HCT116 (cell line): ENCODE measurements around the gene FNDC3B. TPM values are rescaled to one million over a fixed set of nuclear protein-coding genes. Genes with fewer than 3 reads are reported as not detected.

ENCODE experiments used
- ATAC-seq: fragments of 200-7000 bp; cut with Tn5 transposase; 2 replicates; pipeline ENCODE4 v1.9.1; 2020; ENCODE audit warnings: mild to moderate bottlenecking, moderate library complexity
- BruUV-seq: library from RNA; stranded (reverse); fragments of 400-500 nt; replicated peaks from 2 replicates; lab custom pipeline; 2021; lab: Mats Ljungman, UMichigan
- CTCF ChIA-PET: fragments of 300-600 bp; sonication (Branson Sonifier 250); formaldehyde crosslinking; loops from one replicate; lab custom pipeline; 2021; ENCODE audit warnings: antibody characterized with exemption; lab: Charles Lee
- POLR2A ChIA-PET: fragments of 300-600, 350-600 bp; sonication (Branson Sonifier 250); formaldehyde crosslinking; loops from one replicate; lab custom pipeline; 2021; ENCODE audit warnings: antibody characterized with exemption; lab: Charles Lee
- RAD21 ChIA-PET, 2 experiments: fragments of 300-600 bp; sonication (Branson Sonifier 250); formaldehyde crosslinking; loops; one replicate each; lab custom pipeline; 2023; ENCODE audit warnings: low total read pairs in 2 of 2; ENCODE audit not compliant: uncharacterized antibody in 2 of 2, unreplicated experiment in 2 of 2, low non-redundant PET in 1 of 2; lab: Charles Lee
- DNase-seq: peaks from one replicate; pipeline ENCODE4 v3.0.0-alpha.2; 2010; ENCODE audit warnings: low read depth, low spot score
- H2AFZ ChIP-seq: fragments of 200-600 bp; shearing (Covaris generic), sonication (generic); 2 replicates; pipeline ENCODE4 v1.6.1; 2017; ENCODE audit warnings: low read depth, mixed run types, mixed read lengths, antibody characterized with exemption, low read length; ENCODE audit not compliant: poor library complexity, severe bottlenecking
- H3K27ac ChIP-seq: 2 replicates; pipeline ENCODE4 v1.5.1; 2012; ENCODE audit warnings: low read depth, low read length
- H3K27me3 ChIP-seq: fragments of 200-600 bp; sonication (generic); 2 replicates; pipeline ENCODE4 v1.6.1; 2016; ENCODE audit warnings: mixed run types, low read length, mixed read lengths; ENCODE audit not compliant: insufficient read depth
- H3K36me3 ChIP-seq, 2 experiments: fragments of 200-500 bp in 1 of 2; fragments of 200-600 bp in 1 of 2; sonication (Bioruptor generic) in 1 of 2; sonication (generic) in 1 of 2; 2 replicates each; pipeline versions ENCODE4 v1.5.1 to v1.6.1; 2014 to 2016; ENCODE audit warnings: low read length in 2 of 2, inconsistent platforms in 1 of 2, mixed read lengths in 1 of 2, mixed run types in 1 of 2; ENCODE audit not compliant: insufficient read depth in 2 of 2, control insufficient read depth in 1 of 2
- H3K4me1 ChIP-seq, 2 experiments: fragments of 200-600 bp in 1 of 2; sonication (generic) in 1 of 2; 2 replicates each; pipeline versions ENCODE4 v1.5.1 to v1.6.1; 2012 to 2017; ENCODE audit warnings: low read length in 2 of 2, inconsistent platforms in 1 of 2, mild to moderate bottlenecking in 1 of 2, mixed read lengths in 1 of 2, mixed run types in 1 of 2, moderate library complexity in 1 of 2; ENCODE audit not compliant: insufficient read depth in 2 of 2, control insufficient read depth in 1 of 2
- H3K4me2 ChIP-seq: fragments of 200-600 bp; sonication (generic); 2 replicates; pipeline ENCODE4 v1.6.1; 2017; ENCODE audit warnings: mixed run types, low read length, mixed read lengths
- H3K4me3 ChIP-seq, 2 experiments: fragments of 200-600 bp in 1 of 2; sonication (generic) in 1 of 2; replicated peaks in 1 of 2; 2 replicates each; pipeline ENCODE4 v1.5.1; 2011 to 2016; ENCODE audit warnings: low read length in 2 of 2, control low read depth in 1 of 2, low read depth in 1 of 2, mild to moderate bottlenecking in 1 of 2, mixed read lengths in 1 of 2, mixed run types in 1 of 2
- H3K79me2 ChIP-seq: fragments of 200-600 bp; sonication (generic); 2 replicates; pipeline ENCODE4 v1.6.1; 2017; ENCODE audit warnings: mild to moderate bottlenecking, mixed run types, low read length, moderate library complexity, mixed read lengths; ENCODE audit not compliant: insufficient read depth
- H3K9ac ChIP-seq: fragments of 200-600 bp; sonication (generic); 2 replicates; pipeline ENCODE4 v1.6.1; 2016; ENCODE audit warnings: low read length, mixed read lengths
- H3K9me2 ChIP-seq: fragments of 200-600 bp; sonication (generic), shearing (Covaris generic); 2 replicates; pipeline ENCODE4 v1.6.1; 2017; ENCODE audit warnings: mixed run types, mild to moderate bottlenecking, moderate library complexity; ENCODE audit not compliant: insufficient read depth
- H3K9me3 ChIP-seq, 2 experiments: fragments of 200-500 bp in 1 of 2; fragments of 200-600 bp in 1 of 2; sonication (Bioruptor generic) in 1 of 2; sonication (generic) in 1 of 2; 2 replicates each; pipeline ENCODE4 v1.6.1; 2014 to 2017; ENCODE audit warnings: low read length in 2 of 2, mixed read lengths in 2 of 2, inconsistent platforms in 1 of 2, low read depth in 1 of 2, mild to moderate bottlenecking in 1 of 2, mixed run types in 1 of 2, moderate library complexity in 1 of 2; ENCODE audit not compliant: control insufficient read depth in 1 of 2, insufficient read depth in 1 of 2
- H4K20me1 ChIP-seq: fragments of 200-600 bp; sonication (generic), shearing (Covaris generic); 2 replicates; pipeline ENCODE4 v1.6.1; 2017; ENCODE audit warnings: mixed run types, mild to moderate bottlenecking, moderate library complexity; ENCODE audit not compliant: insufficient read depth
- ATF3 ChIP-seq: IDR thresholded peaks from 2 replicates; pipeline ENCODE4 v1.6.1; 2012
- CTCF ChIP-seq, 3 experiments: fragments of 200-600 bp in 1 of 3; sonication (generic) in 1 of 3; IDR thresholded peaks in 2 of 3; conservative IDR thresholded peaks in 1 of 3; 2 replicates each; pipeline ENCODE4 v1.5.1; 2012 to 2017; ENCODE audit warnings: low read depth in 2 of 3, low read length in 2 of 3, antibody characterized with exemption in 1 of 3, borderline replicate concordance in 1 of 3, control low read depth in 1 of 3, mild to moderate bottlenecking in 1 of 3, mixed read lengths in 1 of 3, mixed run types in 1 of 3, moderate library complexity in 1 of 3; ENCODE audit not compliant: insufficient read depth in 1 of 3
- EGR1 ChIP-seq: IDR thresholded peaks from 2 replicates; pipeline ENCODE4 v1.6.1; 2012; ENCODE audit warnings: low read depth
- ELF1 ChIP-seq: IDR thresholded peaks from 2 replicates; pipeline ENCODE4 v1.6.1; 2012; ENCODE audit warnings: low read depth, borderline replicate concordance
- EZH2 ChIP-seq: fragments of 200-600 bp; sonication (generic); IDR thresholded peaks from 2 replicates; pipeline ENCODE4 v1.6.1; 2017; ENCODE audit warnings: antibody characterized with exemption, mixed run types
- EZH2phosphoT487 ChIP-seq: fragments of 200-600 bp; IDR thresholded peaks from 2 replicates; pipeline ENCODE4 v1.6.1; 2018; ENCODE audit warnings: antibody characterized with exemption, borderline replicate concordance
- FOSL1 ChIP-seq: IDR thresholded peaks from 2 replicates; pipeline ENCODE4 v1.6.1; 2012; ENCODE audit warnings: low read depth
- RAD21 ChIP-seq: IDR thresholded peaks from 2 replicates; pipeline ENCODE4 v1.6.1; 2012; ENCODE audit warnings: low read depth, mild to moderate bottlenecking
- SP1 ChIP-seq: IDR thresholded peaks from 2 replicates; pipeline ENCODE4 v1.6.1; 2012; ENCODE audit warnings: low read depth
- SRF ChIP-seq: IDR thresholded peaks from 2 replicates; pipeline ENCODE4 v1.6.1; 2012; ENCODE audit warnings: low read depth
- ZFX ChIP-seq: fragments of 450-650 bp; IDR thresholded peaks from 2 replicates; pipeline ENCODE4 v1.6.1; 2017
- ZNF274 ChIP-seq: fragments of 200-500 bp; sonication (Bioruptor generic); IDR thresholded peaks from 2 replicates; pipeline ENCODE4 v1.6.1; 2014; ENCODE audit warnings: mild to moderate bottlenecking, low read depth, low read length, inconsistent platforms
- intact Hi-C: fragments of 100-400 bp; cut with micrococcal nuclease; formaldehyde crosslinking; loops from 2 replicates; pipeline ENCODE4 v1.10.0; 2022
- total RNA-seq: library from RNA; stranded (reverse); gene quantifications from one replicate; pipeline ENCODE4 v1.2.1, GENCODE V29; 2021; ENCODE audit not compliant: unreplicated experiment

The FNDC3B gene
- total RNA-seq, 1 experiment from 2014 or later, result 45.7 TPM

GRCh38 chr3:172300862-172301261, 261.5 kb downstream of the FNDC3B start:
- CTCF ChIA-PET, result no interaction called here
- no TSS peak for BruUV-seq
- Histone ChIP-seq H3K79me2 (no peaks in the 10 kb centered on the region), H3K9me2 (no peaks in the 10 kb centered on the region), H3K4me2 (no peak overlapping the region), H3K27ac (no peak overlapping the region), H3K4me3 (no peak overlapping the region), H3K9ac (no peak overlapping the region), H3K36me3 (peaks cover 0 to 5% of the 10 kb centered on the region in 2 experiments; a peak in 1 of 4 replicates), H4K20me1 (no peaks in the 10 kb centered on the region), H3K9me3 (no peaks in the 10 kb centered on the region), H2AFZ (no peak overlapping the region), H3K4me1 (peaks cover 0 to 10% of the 10 kb centered on the region in 2 experiments; a peak in 2 of 4 replicates), H3K27me3 (no peaks in the 10 kb centered on the region)
- DNase-seq, result no peak
- POLR2A ChIA-PET, result no interaction called here
- intact Hi-C loops, result no loop called here
- RAD21 ChIA-PET, result no interaction called here
- no peak for ATAC-seq
- TF ChIP-seq EGR1 (no peak), ATF3 (no peak), ZNF274 (no peak), ELF1 (no peak), EZH2phosphoT487 (no peak), ZFX (no peak), CTCF (IDR thresholded peaks at IDR 0.05 in 2 of 3, conservative IDR thresholded peaks at IDR 0.05 in 1 of 3; ENCODE audit: borderline replicate concordance in 1 of 3, insufficient read depth in 1 of 3, low read depth in 2 of 3, low read length in 2 of 3) (no peak), RAD21 (no peak), SRF (no peak), EZH2 (no peak), FOSL1 (no peak), SP1 (no peak)
